ENCODE measurements around the gene SAP30.

SAP30 gene

GRCh38 chr4:173367946-173368345 lies 2.8 kb upstream of the SAP30 start:
- no peak for DNase-seq (ENCODE audit: low read depth)

- peak; percentile 40 for DNase-seq (ENCODE audit: low read depth)
Observed at GRCh38 chr4:173370130-173370476, 651 bp upstream of the SAP30 start.

GRCh38 chr4:173371292-173372192 lies 788 bp downstream of the SAP30 start:
- peak; percentile 15 for DNase-seq (ENCODE audit: low read depth)

GRCh38 chr4:173374588-173374987 lies 3.8 kb downstream of the SAP30 start:
- no peak for DNase-seq (ENCODE audit: low read depth)

GRCh38 chr4:173379929-173380328 lies 9.2 kb downstream of the SAP30 start:
- no peak for DNase-seq (ENCODE audit: low read depth)

- no peak for DNase-seq (ENCODE audit: low read depth)
Observed at GRCh38 chr4:173380987-173381386, 10.2 kb downstream of the SAP30 start.

GRCh38 chr4:173381610-173382009 lies 10.9 kb downstream of the SAP30 start:
- DNase-seq (ENCODE audit: low read depth), result no peak

GRCh38 chr4:173382349-173382748 lies 11.6 kb downstream of the SAP30 start:
- no peak for DNase-seq (ENCODE audit: low read depth)

GRCh38 chr4:173386751-173387150 lies 16.0 kb downstream of the SAP30 start:
- DNase-seq (ENCODE audit: low read depth), result no peak

GRCh38 chr4:173391701-173392100 lies 20.9 kb downstream of the SAP30 start:
- DNase-seq (ENCODE audit: low read depth), result no peak

GRCh38 chr4:173397604-173398003 lies 26.9 kb downstream of the SAP30 start:
- DNase-seq (ENCODE audit: low read depth), result no peak

- DNase-seq (ENCODE audit: low read depth), result no peak
Observed at GRCh38 chr4:173398220-173398619, 27.5 kb downstream of the SAP30 start.

- DNase-seq (ENCODE audit: low read depth), result no peak
Observed at GRCh38 chr4:173398779-173399415, 28.1 kb downstream of the SAP30 start, which contains the start of gene SCRG1. SCRG1 (minus strand) TSS chr4:173399116; CDS start chr4:173391414, 7,702 bp downstream.

- no peak for DNase-seq (ENCODE audit: low read depth)
Observed at GRCh38 chr4:173401063-173401462, 30.3 kb downstream of the SAP30 start.

- no peak for DNase-seq (ENCODE audit: low read depth)
Observed at GRCh38 chr4:173403051-173403450, 32.3 kb downstream of the SAP30 start.

- no peak for DNase-seq (ENCODE audit: low read depth)
Observed at GRCh38 chr4:173404296-173404865, 33.6 kb downstream of the SAP30 start.

- DNase-seq (ENCODE audit: low read depth), result no peak
Observed at GRCh38 chr4:173405840-173406606, 35.3 kb downstream of the SAP30 start.

GRCh38 chr4:173410079-173410478 lies 39.3 kb downstream of the SAP30 start:
- DNase-seq (ENCODE audit: low read depth), result no peak

- no peak for DNase-seq (ENCODE audit: low read depth)
Observed at GRCh38 chr4:173411106-173411693, 40.4 kb downstream of the SAP30 start.

- no peak for DNase-seq (ENCODE audit: low read depth)
Observed at GRCh38 chr4:173413036-173413435, 42.3 kb downstream of the SAP30 start.

- no peak for DNase-seq (ENCODE audit: low read depth)
Observed at GRCh38 chr4:173414456-173414855, 43.7 kb downstream of the SAP30 start.

GRCh38 chr4:173415092-173415491 lies 44.3 kb downstream of the SAP30 start:
- no peak for DNase-seq (ENCODE audit: low read depth)

Data from stimulated activated CD8-positive, alpha-beta memory T cell treated with anti-CD3 and anti-CD28 coated beads, Interleukin-4, amount 100 ng/mL, for 24 hours (primary cell).